Cardiac muscle cell (in vitro differentiated cells and primary cell): Measurements from ENCODE around the gene NPEPL1. TPM values are rescaled to one million over a fixed set of nuclear protein-coding genes. Genes with fewer than 3 reads are reported as not detected.
"Not testable (repeated sequence)": the region's sequence is repeated elsewhere in the genome, so short reads cannot be mapped to it uniquely, and the experiment has no call there.

Experiments
- DNase-seq, 2 donors: peaks; one replicate each; pipeline versions ENCODE4 v3.0.0 to v3.0.0-alpha.2; 2010 to 2017; ENCODE audit warnings: low read depth in 1 of 2, low spot score in 1 of 2
- H3K27ac ChIP-seq: fragments of 200-600 bp; sonication (generic); 2 replicates; pipeline ENCODE4 v1.5.1; 2016
- H3K27me3 ChIP-seq: fragments of 200-600 bp; sonication (generic); 2 replicates; pipeline ENCODE4 v1.6.0; 2016; ENCODE audit warnings: control low read depth
- H3K36me3 ChIP-seq: fragments of 200-600 bp; sonication (generic); 2 replicates; pipeline ENCODE4 v1.5.1; 2016; ENCODE audit warnings: control low read depth
- H3K4me1 ChIP-seq: fragments of 200-600 bp; sonication (generic); 2 replicates; pipeline ENCODE4 v1.8.1; 2017; ENCODE audit warnings: low read depth, mild to moderate bottlenecking, mixed run types
- H3K4me3 ChIP-seq: fragments of 200-600 bp; sonication (generic); 2 replicates; pipeline ENCODE4 v1.5.1; 2016; ENCODE audit warnings: mild to moderate bottlenecking
- H3K9me3 ChIP-seq: fragments of 200-600 bp; sonication (generic); 2 replicates; pipeline ENCODE4 v1.5.1; 2017; ENCODE audit warnings: low read depth, mild to moderate bottlenecking, control low read depth
- CTCF ChIP-seq: IDR thresholded peaks from 2 replicates; pipeline ENCODE4 v1.5.1; 2012; ENCODE audit warnings: low read depth, mild to moderate bottlenecking, low read length
- polyA plus RNA-seq: library from polyadenylated mRNA; unstranded; fragments of >200 nt; fragmentation: Nextera tagmentation; extraction: Ambion mirVana; gene quantifications from 2 replicates; pipeline ENCODE4 v1.2.1, GENCODE V29; 2016
- total RNA-seq: library from RNA; depleted of rRNA; stranded (reverse); fragments of >200 nt; gene quantifications from 2 replicates; pipeline ENCODE4 v1.2.3, GENCODE V29; 2016

The NPEPL1 gene
- total and polyA plus RNA-seq, 2 experiments from 2014 or later = 58.4 to 59.0 TPM

GRCh38 chr20:58647162-58647795 is 45.3 kb upstream of the NPEPL1 start:
- Histone ChIP-seq H3K4me1 (no peaks in the 10 kb centered on the region), H3K9me3 (no peaks in the 10 kb centered on the region), H3K27me3 (no peaks in the 10 kb centered on the region), H3K36me3 (no peaks in the 10 kb centered on the region), H3K27ac (no peak overlapping the region), H3K4me3 (no peak overlapping the region)
- TF ChIP-seq CTCF = no peak
- no peak for DNase-seq

GRCh38 chr20:58647796-58648501 is 44.7 kb upstream of the NPEPL1 start:
- Histone ChIP-seq H3K36me3 (no peaks in the 10 kb centered on the region), H3K4me1 (no peaks in the 10 kb centered on the region), H3K4me3 (no peak overlapping the region), H3K27me3 (no peaks in the 10 kb centered on the region), H3K27ac (no peak overlapping the region), H3K9me3 (no peaks in the 10 kb centered on the region)
- TF ChIP-seq CTCF = no peak
- DNase-seq = peak in 1 of 2 donors; percentile 59

DNA sequence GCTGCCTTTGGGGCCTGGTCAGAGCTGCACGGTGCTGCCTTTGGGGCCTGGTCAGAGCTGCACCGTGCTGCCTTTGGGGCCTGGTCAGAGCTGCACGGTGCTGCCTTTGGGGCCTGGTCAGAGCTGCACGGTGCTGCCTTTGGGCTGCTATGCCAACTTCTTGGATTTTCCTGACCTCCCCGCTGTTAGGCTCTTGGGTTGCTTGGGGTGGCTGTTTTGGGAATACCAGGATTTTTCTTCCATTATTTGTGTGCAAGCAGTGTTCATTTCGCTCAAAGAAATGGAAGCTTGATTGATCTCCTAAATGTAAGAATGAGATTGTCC is 44.1 kb upstream of the NPEPL1 start:
- not testable (repeated sequence) for H3K9me3 ChIP-seq, H3K27ac ChIP-seq, DNase-seq, H3K4me3 ChIP-seq, H3K36me3 ChIP-seq, H3K27me3 ChIP-seq, H3K4me1 ChIP-seq

GRCh38 chr20:58649288-58650180 is 43.1 kb upstream of the NPEPL1 start:
- no peak for TF ChIP-seq CTCF
- Histone ChIP-seq H3K4me3 (peak overlapping the region; percentile 97), H3K27me3 (no peaks in the 10 kb centered on the region), H3K36me3 (no peaks in the 10 kb centered on the region), H3K9me3 (no peaks in the 10 kb centered on the region), H3K27ac (no peak overlapping the region), H3K4me1 (peaks cover 11% of the 10 kb centered on the region)
- peak in 1 of 2 donors; percentile 42 for DNase-seq

DNA sequence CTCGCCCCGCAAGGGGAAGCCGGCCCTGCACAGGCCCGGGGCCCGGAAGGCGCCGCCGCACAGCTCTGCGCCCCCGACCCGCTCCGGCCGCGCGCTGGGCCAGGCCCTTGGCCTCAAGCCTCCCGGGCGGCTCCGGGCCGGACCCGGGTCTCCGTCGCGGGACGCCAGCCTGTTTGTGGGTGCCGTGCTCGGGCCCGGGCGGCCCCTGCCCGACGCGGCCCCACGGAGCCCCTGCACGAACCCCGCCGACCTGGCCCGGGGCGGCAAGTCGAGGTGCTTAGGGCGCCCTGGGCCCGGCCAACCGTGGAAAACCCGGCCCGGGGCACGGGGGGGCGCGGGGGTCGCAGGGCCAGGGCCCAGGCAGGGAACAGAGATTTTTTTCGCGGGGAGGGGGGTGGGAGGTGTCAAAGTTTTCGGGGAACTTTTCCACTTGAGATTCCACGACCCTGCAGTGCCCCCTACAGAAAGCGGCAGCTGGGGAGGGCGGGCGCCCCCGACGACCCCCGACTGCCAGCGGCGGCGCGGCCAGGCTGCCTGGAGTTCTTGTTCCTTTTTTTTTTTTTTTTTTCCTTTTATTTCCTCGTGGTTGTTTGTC is 42.3 kb upstream of the NPEPL1 start:
- H3K4me1 ChIP-seq = peaks cover 19% of the 10 kb centered on the region
- peak overlapping the region; percentile 97 for H3K4me3 ChIP-seq
- DNase-seq = peak; percentile 35 to 41
- H3K27ac ChIP-seq = no peak overlapping the region
- H3K9me3 ChIP-seq = no peaks in the 10 kb centered on the region
- TF ChIP-seq CTCF = no peak
- H3K27me3 ChIP-seq = no peaks in the 10 kb centered on the region
- no peaks in the 10 kb centered on the region for H3K36me3 ChIP-seq
